GM18499 (cell line): Measurements from ENCODE around the gene KRT2.

ENCODE experiments used
- ATAC-seq: cut with Tn5 transposase; IDR thresholded peaks from one replicate; pipeline ENCODE4 v1.9.1; 2021; ENCODE audit warnings: moderate number of reproducible peaks; ENCODE audit not compliant: insufficient read depth, unreplicated experiment

KRT2 gene

DNA sequence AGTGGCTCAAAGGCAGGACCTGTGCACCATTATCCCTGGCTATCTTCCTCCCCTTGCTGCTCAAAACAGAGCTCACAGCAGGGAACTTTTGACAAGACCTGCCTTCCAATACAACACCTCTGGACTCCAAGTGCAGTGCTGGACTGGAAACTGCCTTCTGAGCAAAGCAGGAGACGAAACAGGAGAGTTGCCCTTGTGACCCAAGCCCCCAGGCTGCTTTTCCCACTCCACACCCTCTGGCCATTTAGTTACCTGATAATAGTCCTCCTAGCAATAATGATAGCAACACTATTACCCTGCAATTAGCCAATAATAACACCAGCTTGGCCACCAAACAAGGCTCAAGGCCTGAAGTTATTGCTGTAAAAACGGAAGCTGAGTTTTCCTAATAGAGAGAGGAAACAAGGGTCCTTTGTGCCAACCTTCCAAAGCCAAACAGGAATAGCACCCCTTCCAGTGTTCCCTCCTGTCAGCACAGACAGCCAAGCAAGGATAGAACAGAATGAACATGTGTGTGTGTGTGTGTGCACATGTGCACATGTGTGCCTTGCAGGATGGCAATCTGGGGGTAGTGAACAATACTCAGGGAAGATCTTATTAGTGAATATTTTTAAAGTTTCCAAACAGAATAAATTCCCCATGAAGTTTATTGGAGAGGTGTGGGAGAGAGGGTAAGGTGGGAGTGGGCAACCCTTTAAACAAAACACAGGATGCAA lies 24.5 kb downstream of the KRT2 start:
- no peak for ATAC-seq

DNA sequence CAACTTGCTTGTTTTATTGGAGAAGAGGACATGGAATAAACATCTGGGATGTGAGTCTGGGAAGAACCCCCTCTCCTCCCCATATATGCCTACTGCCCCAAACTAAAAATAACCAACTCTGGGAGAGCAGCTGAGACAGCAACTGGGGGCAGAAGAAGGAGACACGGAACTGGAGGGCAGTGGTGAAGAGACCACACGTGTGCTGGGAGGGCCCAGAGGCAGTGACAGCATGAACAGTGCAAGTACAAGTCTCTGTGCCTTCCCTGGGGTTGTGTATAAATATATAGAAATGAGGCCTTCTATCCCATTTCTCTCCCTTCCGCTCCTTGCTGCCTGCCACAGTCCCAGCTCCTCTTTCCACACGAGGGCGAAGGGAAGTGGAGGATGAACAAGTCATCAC lies 29.7 kb downstream of the KRT2 start:
- no peak for ATAC-seq

DNA sequence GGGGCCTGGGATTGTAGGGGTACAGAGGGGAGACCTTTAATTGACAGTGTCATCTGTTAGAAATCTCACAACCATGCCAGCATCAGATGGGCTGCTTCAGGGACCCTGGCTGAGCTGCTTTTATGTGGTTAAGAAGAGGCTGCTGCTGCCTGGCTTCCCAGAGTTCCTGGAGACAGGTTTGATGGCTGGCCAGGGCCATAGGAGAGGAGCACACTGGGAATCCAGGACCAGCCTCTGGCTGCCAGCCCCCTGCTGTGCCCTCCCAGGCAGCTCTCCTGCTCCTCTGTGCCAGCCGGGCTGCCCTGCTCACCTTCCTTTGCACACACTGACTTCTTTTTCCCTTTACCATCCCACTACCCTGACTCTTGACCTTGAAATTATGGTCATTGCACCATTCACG lies 33.1 kb downstream of the KRT2 start:
- no peak for ATAC-seq

- ATAC-seq: no peak
Measured at GRCh38 chr12:52618216-52618615, 33.8 kb downstream of the KRT2 start, which contains the start of gene KRT73. TSS of gene KRT73 (minus strand) at chr12:52618559. CDS start at chr12:52618524, 35 bp downstream.

- no peak for ATAC-seq
Measured at GRCh38 chr12:52617403-52617785, 34.6 kb downstream of the KRT2 start.

- ATAC-seq: no peak
Measured at GRCh38 chr12:52616680-52617402, 35.2 kb downstream of the KRT2 start.

GRCh38 chr12:52615912-52616311 lies 36.1 kb downstream of the KRT2 start:
- no peak for ATAC-seq

DNA sequence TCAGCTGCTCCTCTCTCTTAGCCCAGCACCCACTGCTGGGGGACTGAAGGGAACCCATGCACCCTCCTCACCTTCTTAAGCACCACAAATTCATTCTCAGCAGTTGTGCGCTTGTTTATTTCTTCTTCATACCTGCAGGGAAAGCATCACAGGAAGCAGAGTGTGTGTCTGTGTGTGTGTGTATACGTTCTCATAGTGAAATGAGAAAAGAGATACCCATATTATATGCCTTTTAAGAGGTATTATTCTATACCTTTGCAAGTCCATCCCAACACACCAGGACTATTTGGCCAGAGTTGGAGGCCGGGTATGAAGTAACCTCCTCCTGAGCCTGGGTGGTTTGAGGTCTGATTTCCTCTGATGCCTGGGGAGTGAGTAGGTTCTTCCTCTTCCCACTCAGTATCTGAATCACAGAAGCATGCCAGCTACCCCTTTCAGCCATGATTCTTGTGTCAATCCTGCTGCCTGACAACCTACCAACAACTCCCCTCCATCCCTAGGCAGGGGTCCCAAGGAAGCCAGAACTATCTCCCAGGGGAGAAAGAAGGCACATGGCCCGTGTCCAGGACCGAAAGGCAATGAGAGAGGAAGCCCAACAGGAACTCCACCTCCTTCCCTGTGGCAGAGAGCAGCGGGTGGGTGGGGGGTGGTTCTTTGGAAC lies 36.7 kb downstream of the KRT2 start:
- no peak for ATAC-seq

DNA sequence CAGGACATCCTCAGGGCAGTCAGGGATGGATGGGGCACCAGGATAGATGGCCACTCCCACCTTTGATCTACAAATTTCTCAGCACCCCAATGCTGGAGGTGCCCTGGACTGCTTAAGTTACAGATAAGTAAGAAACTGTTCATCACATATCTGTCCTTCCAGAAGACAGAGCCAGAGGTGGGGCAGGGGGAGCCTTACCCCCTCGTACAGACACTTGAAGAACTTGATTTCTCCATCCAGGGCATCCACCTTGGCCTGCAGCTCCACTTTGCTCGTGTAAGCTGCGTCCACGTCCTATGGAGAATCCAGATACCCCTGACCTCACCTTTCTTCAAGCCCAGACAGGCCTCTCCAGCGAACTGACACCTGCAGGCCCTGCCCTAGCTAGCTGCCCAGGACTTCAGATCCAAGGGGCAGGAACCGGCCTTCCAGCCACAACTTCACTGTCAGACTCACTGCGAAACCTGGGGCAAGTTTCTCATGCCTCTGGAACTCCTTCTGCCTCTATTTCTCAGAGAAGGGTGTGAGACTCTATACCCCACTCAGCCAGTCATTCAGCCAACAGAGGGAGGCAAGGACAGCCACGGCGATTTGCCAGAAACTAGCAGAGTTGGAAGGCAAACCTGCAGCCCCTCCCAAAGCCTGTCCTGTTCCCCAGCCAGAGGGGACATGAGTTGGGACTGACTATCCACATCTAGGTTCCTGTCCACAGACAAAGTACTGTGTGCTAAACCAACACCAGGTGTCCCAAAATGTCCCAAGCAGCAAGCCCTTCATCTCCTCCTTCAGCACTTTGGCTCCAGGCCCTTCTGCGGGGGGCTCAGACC lies 37.4 kb downstream of the KRT2 start:
- no peak for ATAC-seq

GRCh38 chr12:52613384-52614030 lies 38.5 kb downstream of the KRT2 start:
- no peak for ATAC-seq

DNA sequence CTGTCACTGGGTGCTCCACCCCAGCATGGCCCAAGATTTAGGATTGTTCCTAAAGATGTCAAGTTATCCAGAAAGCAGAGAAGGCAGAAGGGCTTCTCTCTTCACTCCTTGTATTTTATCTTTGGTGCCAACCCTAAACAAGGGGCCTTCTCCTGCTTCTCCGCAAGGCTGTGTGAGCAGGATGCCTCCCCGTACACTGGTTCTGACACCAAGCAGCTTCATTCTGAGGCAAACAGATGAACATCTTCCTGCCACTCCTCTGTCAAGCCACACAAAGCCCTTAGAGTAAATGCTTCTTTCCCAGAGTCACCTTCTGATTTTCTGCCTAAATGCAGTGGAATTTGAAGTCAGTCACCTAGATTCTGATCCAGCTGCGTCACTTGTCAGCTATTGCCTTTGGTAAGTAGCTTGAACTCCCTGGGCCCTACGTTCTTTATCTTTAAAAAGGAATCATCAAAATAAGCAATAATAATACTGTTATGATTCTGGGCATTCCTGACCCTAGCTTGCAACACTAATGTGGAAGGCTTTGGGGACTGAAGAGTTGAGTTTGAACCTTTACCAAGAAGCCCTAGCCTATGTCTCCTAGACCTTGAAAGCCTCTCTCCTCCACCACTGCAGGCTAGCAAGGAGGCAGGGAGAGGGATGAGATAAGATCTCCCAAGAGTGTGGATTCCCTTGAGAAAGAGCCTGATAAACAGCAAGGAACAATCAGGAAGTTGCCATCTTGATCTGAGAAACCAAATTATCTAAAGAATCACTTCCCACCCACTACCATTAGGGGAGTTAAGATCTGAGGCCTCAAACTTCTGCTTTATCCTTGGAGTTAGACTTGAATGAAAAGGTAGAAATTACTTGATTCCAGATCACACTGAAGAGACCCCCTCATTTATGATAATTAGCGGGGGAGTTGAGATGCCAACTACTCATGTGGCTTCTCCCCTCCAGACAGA lies 39.3 kb downstream of the KRT2 start:
- no peak for ATAC-seq

GRCh38 chr12:52611080-52611468 lies 40.9 kb downstream of the KRT2 start:
- no peak for ATAC-seq

GRCh38 chr12:52608826-52609630 lies 43.0 kb downstream of the KRT2 start:
- no peak for ATAC-seq

GRCh38 chr12:52608161-52608560 lies 43.9 kb downstream of the KRT2 start:
- no peak for ATAC-seq

DNA sequence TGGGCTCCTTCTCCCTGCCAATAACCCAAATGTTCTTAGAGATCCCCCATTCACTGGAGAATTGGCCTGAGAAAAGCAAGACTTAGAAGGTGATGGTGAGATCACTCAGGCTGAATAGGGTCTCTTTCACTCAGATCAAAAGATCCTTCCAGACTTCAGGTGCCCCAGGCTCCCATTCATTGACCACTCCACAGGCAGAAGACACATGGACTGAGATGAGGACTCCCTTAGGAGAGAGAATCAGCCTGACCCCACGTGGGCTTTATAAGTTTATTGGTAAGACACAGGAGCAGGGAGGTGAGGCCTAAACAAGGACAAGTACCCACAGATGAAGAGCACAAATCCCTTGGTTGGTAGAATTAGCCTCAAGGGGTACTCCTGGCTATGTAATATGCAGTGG lies 44.7 kb downstream of the KRT2 start:
- no peak for ATAC-seq

- ATAC-seq: no peak
Measured at GRCh38 chr12:52606581-52607218, 45.3 kb downstream of the KRT2 start.

DNA sequence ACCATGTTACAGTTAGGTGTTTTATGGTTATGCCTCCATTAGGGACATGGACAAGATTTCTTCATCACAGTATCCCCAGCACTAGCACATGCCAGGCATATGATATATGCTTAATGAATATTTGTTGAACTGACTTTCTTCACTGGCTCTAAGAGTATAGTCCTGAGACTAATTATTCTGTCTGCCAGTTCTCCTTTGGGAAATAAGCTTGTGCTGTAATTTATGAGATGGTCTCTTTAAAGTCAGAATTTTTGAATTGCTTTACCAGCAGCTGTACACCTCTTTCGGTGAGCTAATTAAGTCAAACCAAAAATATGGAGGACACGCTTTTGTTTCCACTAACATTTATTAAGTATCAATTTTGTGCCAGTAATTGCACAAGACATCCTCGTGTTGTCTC lies 45.9 kb downstream of the KRT2 start:
- ATAC-seq: no peak

DNA sequence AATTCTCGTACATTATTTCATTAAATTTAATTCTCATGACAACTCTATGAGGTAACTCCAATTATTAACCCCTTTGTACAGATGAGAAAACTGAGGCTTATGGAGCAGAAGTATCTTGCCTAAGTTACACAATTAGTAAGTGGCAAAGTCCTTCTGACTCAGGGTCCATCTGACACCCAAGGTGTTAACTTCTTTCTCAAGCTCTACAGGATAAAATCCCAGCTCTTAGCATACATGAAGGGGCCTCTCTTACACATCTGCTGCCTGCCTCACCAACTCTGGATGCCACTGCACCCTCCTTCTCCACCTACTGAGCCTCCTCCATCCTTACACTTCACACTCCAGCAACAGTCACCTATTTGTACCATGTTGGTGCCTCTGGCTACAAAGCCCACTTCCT lies 46.5 kb downstream of the KRT2 start:
- ATAC-seq: no peak
